OCI-LY7 (cell line): ENCODE data around the gene GLUL. TPM values are rescaled to one million over a fixed set of nuclear protein-coding genes. Genes with fewer than 3 reads are reported as not detected.

Experiments
- BruUV-seq: library from RNA; stranded (reverse); fragments of 400-500 nt; replicated peaks from 2 replicates; lab custom pipeline; 2021; lab: Mats Ljungman, UMichigan
- CTCF ChIA-PET: fragments of 300-600 bp; sonication (Branson Sonifier 250); formaldehyde crosslinking; loops from one replicate; lab custom pipeline; 2022; ENCODE audit warnings: antibody characterized with exemption; ENCODE audit not compliant: unreplicated experiment; lab: Charles Lee
- POLR2A ChIA-PET: fragments of 300-600 bp; sonication (Branson Sonifier 250); formaldehyde crosslinking; loops from one replicate; lab custom pipeline; 2022; ENCODE audit warnings: antibody characterized with exemption; lab: Charles Lee
- DNase-seq: peaks from one replicate; pipeline ENCODE4 v3.0.0-alpha.2; 2015; ENCODE audit warnings: low spot score
- H2AFZ ChIP-seq: fragments of 200-600 bp; sonication (generic), shearing (Covaris generic); 2 replicates; pipeline ENCODE4 v1.6.1; 2014; ENCODE audit warnings: mild to moderate bottlenecking, antibody characterized with exemption, low read length, moderate library complexity
- H3K27ac ChIP-seq: fragments of 200-600 bp; sonication (generic); 2 replicates; pipeline ENCODE4 v1.5.1; 2014; ENCODE audit warnings: mixed run types, low read depth, mild to moderate bottlenecking, moderate library complexity, low read length, inconsistent platforms; ENCODE audit not compliant: poor library complexity, severe bottlenecking
- H3K36me3 ChIP-seq: fragments of 200-600 bp; sonication (generic); 2 replicates; pipeline ENCODE4 v1.6.1; 2014; ENCODE audit warnings: mild to moderate bottlenecking, antibody characterized with exemption, low read length, moderate library complexity, mixed read lengths; ENCODE audit not compliant: insufficient read depth
- H3K4me1 ChIP-seq: fragments of 200-600 bp; sonication (generic); 2 replicates; pipeline ENCODE4 v1.5.1; 2014; ENCODE audit warnings: mild to moderate bottlenecking, low read length; ENCODE audit not compliant: insufficient read depth, poor library complexity, severe bottlenecking
- H3K4me2 ChIP-seq: fragments of 200-600 bp; sonication (generic); 2 replicates; pipeline ENCODE4 v1.6.1; 2014; ENCODE audit warnings: mild to moderate bottlenecking, low read length
- H3K4me3 ChIP-seq: fragments of 200-600 bp; sonication (generic); 2 replicates; pipeline ENCODE4 v1.5.1; 2014; ENCODE audit warnings: mild to moderate bottlenecking, low read depth, low read length; ENCODE audit not compliant: poor library complexity, severe bottlenecking
- H3K79me2 ChIP-seq: fragments of 200-600 bp; sonication (generic); 2 replicates; pipeline ENCODE4 v1.6.1; 2016; ENCODE audit warnings: low read depth, mild to moderate bottlenecking, low read length, moderate library complexity, mixed read lengths; ENCODE audit not compliant: insufficient read depth
- H3K9me2 ChIP-seq: fragments of 200-600 bp; sonication (generic); 2 replicates; pipeline ENCODE4 v1.6.1; 2016; ENCODE audit warnings: mild to moderate bottlenecking, low read length, mixed read lengths; ENCODE audit not compliant: insufficient read depth
- H3K9me3 ChIP-seq: fragments of 200-600 bp; sonication (generic); 2 replicates; pipeline ENCODE4 v1.6.1; 2014; ENCODE audit warnings: mild to moderate bottlenecking, mixed run types, low read length, mixed read lengths
- H4K20me1 ChIP-seq: fragments of 200-600 bp; sonication (generic); 2 replicates; pipeline ENCODE4 v1.6.1; 2014; ENCODE audit warnings: mild to moderate bottlenecking, antibody characterized with exemption, low read length, moderate library complexity, mixed read lengths; ENCODE audit not compliant: insufficient read depth
- EZH2phosphoT487 ChIP-seq: fragments of 200-600 bp; sonication (generic); IDR thresholded peaks from 2 replicates; pipeline ENCODE4 v1.6.1; 2018; ENCODE audit warnings: low read depth, borderline replicate concordance, mild to moderate bottlenecking, mixed run types, antibody characterized with exemption, low read length, moderate library complexity, mixed read lengths
- intact Hi-C: fragments of 100-400 bp; cut with micrococcal nuclease; formaldehyde crosslinking; loops from one replicate; pipeline ENCODE4 v1.10.0; 2022; ENCODE audit not compliant: unreplicated experiment
- total RNA-seq, 2 experiments: library from RNA; depleted of rRNA in 1 of 2; stranded (reverse); fragments of >200 nt in 1 of 2; shearing (Covaris generic) in 1 of 2; gene quantifications; 2 replicates each; pipeline ENCODE4 v1.2.3, GENCODE V29; 2014 to 2022
- TF ChIP-seq, protein P1 (sequence below): fragments of 200-600 bp; sonication (generic); conservative IDR thresholded peaks from 2 replicates; pipeline ENCODE4 v1.5.1; 2014; ENCODE audit warnings: mild to moderate bottlenecking, antibody characterized with exemption, low read length, moderate library complexity, mixed read lengths

The GLUL gene
- total RNA-seq, 2 experiments from 2014 or later: not detected

GRCh38 chr1:182410138-182410537, 18.5 kb upstream of the GLUL start:
- intact Hi-C loops: no loop called here

DNA sequence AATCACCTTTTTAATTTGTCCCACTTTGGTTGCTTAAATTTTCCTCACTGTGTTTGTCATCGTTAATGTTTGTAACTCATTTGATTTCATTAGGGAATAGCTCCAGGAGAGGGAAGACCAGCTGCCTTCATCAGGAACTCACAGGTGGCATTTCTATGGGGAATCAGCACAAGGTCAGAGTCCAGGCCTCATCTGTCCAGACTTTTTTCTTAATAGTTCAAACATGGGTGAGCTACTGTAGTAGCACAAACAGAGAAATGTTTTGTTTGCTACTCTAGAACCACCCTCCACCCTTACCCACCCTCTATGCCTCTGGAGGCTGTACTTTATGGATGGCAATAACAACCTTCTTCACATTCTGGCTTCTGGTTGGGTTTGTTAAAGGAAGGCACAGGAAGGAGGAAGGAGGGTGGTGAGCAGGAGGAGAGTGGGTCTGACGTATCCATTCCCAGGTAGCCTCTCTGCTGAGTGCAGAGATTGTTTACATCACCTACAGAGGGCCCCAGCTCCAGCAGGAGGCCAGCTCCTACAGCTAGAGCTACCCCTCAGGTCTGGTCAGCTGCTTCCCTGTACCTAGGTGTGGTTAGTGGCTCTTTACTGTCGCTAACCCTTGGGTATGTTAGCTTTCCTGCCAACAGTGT, 17.0 kb upstream of the GLUL start:
- H3K27ac ChIP-seq: no peak overlapping the region
- H3K4me1 ChIP-seq: no peaks in the 10 kb centered on the region
- CTCF ChIA-PET: no interaction called here
- H4K20me1 ChIP-seq: no peaks in the 10 kb centered on the region
- no peak overlapping the region for H3K4me3 ChIP-seq
- no peak overlapping the region for H3K4me2 ChIP-seq
- DNase-seq: no peak
- intact Hi-C loops: no loop called here
- BruUV-seq: no TSS peak
- no peaks in the 10 kb centered on the region for H3K9me3 ChIP-seq
- H3K9me2 ChIP-seq: no peaks in the 10 kb centered on the region
- H3K79me2 ChIP-seq: no peaks in the 10 kb centered on the region
- no peak overlapping the region for H2AFZ ChIP-seq
- no peaks in the 10 kb centered on the region for H3K36me3 ChIP-seq
- POLR2A ChIA-PET: interaction anchor here (0.7 kb wide), 1 partner anchor 8 kb away, joined by 5 read pairs; no protein-coding TSS in a partner anchor
- TF ChIP-seq EZH2phosphoT487: no peak
- TF ChIP-seq, protein P1, sequence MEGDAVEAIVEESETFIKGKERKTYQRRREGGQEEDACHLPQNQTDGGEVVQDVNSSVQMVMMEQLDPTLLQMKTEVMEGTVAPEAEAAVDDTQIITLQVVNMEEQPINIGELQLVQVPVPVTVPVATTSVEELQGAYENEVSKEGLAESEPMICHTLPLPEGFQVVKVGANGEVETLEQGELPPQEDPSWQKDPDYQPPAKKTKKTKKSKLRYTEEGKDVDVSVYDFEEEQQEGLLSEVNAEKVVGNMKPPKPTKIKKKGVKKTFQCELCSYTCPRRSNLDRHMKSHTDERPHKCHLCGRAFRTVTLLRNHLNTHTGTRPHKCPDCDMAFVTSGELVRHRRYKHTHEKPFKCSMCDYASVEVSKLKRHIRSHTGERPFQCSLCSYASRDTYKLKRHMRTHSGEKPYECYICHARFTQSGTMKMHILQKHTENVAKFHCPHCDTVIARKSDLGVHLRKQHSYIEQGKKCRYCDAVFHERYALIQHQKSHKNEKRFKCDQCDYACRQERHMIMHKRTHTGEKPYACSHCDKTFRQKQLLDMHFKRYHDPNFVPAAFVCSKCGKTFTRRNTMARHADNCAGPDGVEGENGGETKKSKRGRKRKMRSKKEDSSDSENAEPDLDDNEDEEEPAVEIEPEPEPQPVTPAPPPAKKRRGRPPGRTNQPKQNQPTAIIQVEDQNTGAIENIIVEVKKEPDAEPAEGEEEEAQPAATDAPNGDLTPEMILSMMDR: no peak

More at GRCh38 chr1:182410138-182410537, 18.5 kb upstream of the GLUL start:
- POLR2A ChIA-PET: no interaction called here
- Histone ChIP-seq H3K4me2 (no peak overlapping the region), H3K9me2 (no peaks in the 10 kb centered on the region), H3K4me1 (no peaks in the 10 kb centered on the region), H2AFZ (no peak overlapping the region), H3K36me3 (no peaks in the 10 kb centered on the region), H3K9me3 (no peaks in the 10 kb centered on the region), H3K27ac (no peak overlapping the region), H3K79me2 (no peaks in the 10 kb centered on the region), H4K20me1 (no peaks in the 10 kb centered on the region), H3K4me3 (no peak overlapping the region)
- BruUV-seq: no TSS peak
- CTCF ChIA-PET: no interaction called here
- TF ChIP-seq, protein P1: 0 out of 2 replicates have a peak, but pooled peaks have one; percentile 17
- no peak for TF ChIP-seq EZH2phosphoT487
- no peak for DNase-seq

DNA sequence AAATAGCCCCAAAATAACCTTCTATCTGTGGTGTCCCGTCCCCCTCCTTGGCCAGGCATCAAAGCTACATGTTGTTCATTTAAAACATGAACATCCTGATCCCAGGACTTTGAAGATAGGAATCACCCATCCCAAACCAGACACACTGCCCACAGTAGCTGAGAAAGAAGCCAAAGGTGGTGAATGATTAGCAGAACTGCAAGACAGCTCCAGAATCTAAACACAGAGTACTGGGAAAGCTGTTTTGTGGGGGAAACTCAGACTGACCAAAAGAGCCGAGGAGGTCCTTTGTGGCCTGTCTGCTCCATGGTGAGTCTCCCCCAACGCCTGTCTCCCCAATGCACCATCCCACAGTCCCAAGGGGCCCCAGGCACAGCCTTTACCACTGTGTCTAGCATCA, 16.1 kb upstream of the GLUL start:
- DNase-seq: no peak
- Histone ChIP-seq H3K4me1 (no peaks in the 10 kb centered on the region), H3K79me2 (no peaks in the 10 kb centered on the region), H3K9me2 (no peaks in the 10 kb centered on the region), H2AFZ (no peak overlapping the region), H3K4me3 (no peak overlapping the region), H3K4me2 (no peak overlapping the region), H3K9me3 (no peaks in the 10 kb centered on the region), H3K36me3 (no peaks in the 10 kb centered on the region), H4K20me1 (no peaks in the 10 kb centered on the region), H3K27ac (no peak overlapping the region)
- CTCF ChIA-PET: no interaction called here
- TF ChIP-seq, protein P1: no peak
- no peak for TF ChIP-seq EZH2phosphoT487
- intact Hi-C loops: no loop called here
- POLR2A ChIA-PET: no interaction called here
- BruUV-seq: no TSS peak
